Measurements from ENCODE around the gene THY1. TPM values are rescaled to one million over a fixed set of nuclear protein-coding genes. Genes with fewer than 3 reads are reported as not detected.
"Not testable (repeated sequence)": the region's sequence is repeated elsewhere in the genome, so short reads cannot be mapped to it uniquely, and the experiment has no call there.

THY1 gene
- total RNA-seq, 4 donors from 2014 or later: 2.1 to 28.1 (median 9.4) TPM

DNA sequence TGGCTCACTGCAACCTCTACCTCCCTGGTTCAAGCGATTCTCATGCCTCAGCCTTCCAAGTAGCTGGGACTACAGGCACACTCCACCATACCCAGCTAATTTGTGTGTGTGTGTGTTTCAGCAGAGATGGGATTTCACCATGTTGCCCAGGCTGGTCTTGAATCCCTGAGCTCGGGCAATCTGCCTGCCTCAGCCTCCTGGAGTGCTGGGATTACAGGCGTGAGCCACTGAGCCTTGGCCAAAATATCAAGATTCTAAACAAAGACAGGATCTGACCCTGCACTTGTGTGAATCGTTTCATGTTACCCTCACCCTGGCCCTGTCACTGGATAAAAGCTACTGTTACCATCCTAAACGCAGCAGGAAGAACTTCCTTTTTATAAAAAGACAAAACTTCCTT is 15.6 kb upstream of the THY1 start:
- no peaks in the 10 kb centered on the region for H3K36me3 ChIP-seq
- H3K27me3 ChIP-seq: no peaks in the 10 kb centered on the region
- H3K27ac ChIP-seq: no peak overlapping the region
- TF ChIP-seq, protein P1, sequence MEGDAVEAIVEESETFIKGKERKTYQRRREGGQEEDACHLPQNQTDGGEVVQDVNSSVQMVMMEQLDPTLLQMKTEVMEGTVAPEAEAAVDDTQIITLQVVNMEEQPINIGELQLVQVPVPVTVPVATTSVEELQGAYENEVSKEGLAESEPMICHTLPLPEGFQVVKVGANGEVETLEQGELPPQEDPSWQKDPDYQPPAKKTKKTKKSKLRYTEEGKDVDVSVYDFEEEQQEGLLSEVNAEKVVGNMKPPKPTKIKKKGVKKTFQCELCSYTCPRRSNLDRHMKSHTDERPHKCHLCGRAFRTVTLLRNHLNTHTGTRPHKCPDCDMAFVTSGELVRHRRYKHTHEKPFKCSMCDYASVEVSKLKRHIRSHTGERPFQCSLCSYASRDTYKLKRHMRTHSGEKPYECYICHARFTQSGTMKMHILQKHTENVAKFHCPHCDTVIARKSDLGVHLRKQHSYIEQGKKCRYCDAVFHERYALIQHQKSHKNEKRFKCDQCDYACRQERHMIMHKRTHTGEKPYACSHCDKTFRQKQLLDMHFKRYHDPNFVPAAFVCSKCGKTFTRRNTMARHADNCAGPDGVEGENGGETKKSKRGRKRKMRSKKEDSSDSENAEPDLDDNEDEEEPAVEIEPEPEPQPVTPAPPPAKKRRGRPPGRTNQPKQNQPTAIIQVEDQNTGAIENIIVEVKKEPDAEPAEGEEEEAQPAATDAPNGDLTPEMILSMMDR (IDR thresholded peaks at IDR 0.05): no peak
- TF ChIP-seq POLR2A (IDR thresholded peaks at IDR 0.05): no peak
- no peak for DNase-seq
- no peak overlapping the region for H3K4me3 ChIP-seq
- H3K9me3 ChIP-seq: peaks cover 0 to 4% (median 0%) of the 10 kb centered on the region in 4 donors
- no peaks in the 10 kb centered on the region for H3K4me1 ChIP-seq

DNA sequence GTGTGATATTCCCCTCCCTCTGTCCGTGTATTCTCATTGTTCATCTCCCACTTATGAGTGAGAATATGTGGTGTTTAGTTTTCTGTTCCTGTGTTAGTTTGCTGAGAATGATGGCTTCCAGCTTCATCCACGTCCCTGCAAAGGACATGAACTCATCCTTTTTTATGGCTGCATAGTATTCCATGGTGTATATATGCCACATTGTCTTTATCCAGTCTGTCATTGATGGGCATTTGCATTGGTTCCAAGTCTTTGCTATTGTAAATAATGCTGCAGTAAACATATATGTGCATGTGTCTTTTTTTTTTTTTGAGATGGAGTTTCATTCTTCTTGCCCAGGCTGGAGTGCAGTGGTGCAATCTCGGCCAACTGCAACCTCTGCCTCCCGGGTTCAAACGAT is 14.5 kb upstream of the THY1 start:
- not testable (repeated sequence) for H3K36me3 ChIP-seq

DNA sequence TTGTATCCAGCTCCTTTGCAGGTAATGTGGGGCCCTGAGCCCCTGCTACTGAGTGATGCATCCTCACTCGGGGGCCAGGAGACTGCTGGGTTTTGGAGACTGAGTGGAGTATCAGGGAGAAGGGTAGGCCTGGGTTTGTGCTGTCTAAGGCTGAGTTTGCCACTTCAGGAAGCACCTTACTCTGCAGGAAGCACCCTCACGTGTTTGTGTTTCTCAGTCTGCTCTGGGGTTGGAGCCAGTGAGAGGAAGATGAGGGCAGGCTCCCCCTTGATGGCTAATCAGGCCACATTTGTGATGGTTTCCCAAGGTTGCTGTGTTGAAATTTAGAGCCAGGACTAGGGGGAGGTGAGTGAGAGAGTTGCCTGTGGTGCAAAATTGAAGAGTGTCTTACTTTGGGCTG is 13.7 kb upstream of the THY1 start:
- Histone ChIP-seq H3K36me3 (no peaks in the 10 kb centered on the region), H3K27ac (no peak overlapping the region), H3K4me3 (no peak overlapping the region), H3K9me3 (peaks cover 0 to 4% (median 0%) of the 10 kb centered on the region in 4 donors), H3K27me3 (no peaks in the 10 kb centered on the region), H3K4me1 (peaks cover 0 to 8% (median 0%) of the 10 kb centered on the region in 4 donors)
- no peak for DNase-seq
- TF ChIP-seq POLR2A (IDR thresholded peaks at IDR 0.05): no peak
- TF ChIP-seq, protein P1 (IDR thresholded peaks at IDR 0.05): no peak

More for the DNA sequence above, 14.5 kb upstream of the THY1 start:
- not testable (repeated sequence) for H3K4me3 ChIP-seq, H3K27ac ChIP-seq, DNase-seq, H3K9me3 ChIP-seq, H3K27me3 ChIP-seq, H3K4me1 ChIP-seq

DNA sequence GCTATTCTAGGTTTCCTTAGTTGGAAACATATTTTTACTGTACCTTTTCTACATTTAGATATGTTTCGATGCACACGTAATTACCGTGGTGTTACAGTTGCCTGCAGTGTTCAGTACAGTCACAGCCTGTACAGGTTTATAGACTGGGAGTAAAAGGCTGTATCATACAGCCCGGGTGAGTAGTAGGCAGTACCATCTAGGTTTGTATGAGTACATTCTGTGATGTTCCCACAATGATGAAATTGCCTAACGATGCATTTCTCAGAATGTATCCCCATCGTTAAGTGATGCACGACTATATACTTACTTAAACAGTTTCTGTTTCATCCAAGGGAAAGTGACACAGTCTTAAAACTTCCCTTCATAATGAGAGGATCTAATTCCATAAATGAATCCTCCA is 13.1 kb upstream of the THY1 start:
- H3K4me1 ChIP-seq: peaks cover 0 to 8% (median 0%) of the 10 kb centered on the region in 4 donors
- no peak for DNase-seq
- TF ChIP-seq, protein P1 (IDR thresholded peaks at IDR 0.05): no peak
- TF ChIP-seq POLR2A (IDR thresholded peaks at IDR 0.05): no peak
- H3K27ac ChIP-seq: no peak overlapping the region
- no peaks in the 10 kb centered on the region for H3K36me3 ChIP-seq
- no peaks in the 10 kb centered on the region for H3K27me3 ChIP-seq
- H3K4me3 ChIP-seq: no peak overlapping the region
- peaks cover 0 to 4% (median 0%) of the 10 kb centered on the region in 4 donors for H3K9me3 ChIP-seq

DNA sequence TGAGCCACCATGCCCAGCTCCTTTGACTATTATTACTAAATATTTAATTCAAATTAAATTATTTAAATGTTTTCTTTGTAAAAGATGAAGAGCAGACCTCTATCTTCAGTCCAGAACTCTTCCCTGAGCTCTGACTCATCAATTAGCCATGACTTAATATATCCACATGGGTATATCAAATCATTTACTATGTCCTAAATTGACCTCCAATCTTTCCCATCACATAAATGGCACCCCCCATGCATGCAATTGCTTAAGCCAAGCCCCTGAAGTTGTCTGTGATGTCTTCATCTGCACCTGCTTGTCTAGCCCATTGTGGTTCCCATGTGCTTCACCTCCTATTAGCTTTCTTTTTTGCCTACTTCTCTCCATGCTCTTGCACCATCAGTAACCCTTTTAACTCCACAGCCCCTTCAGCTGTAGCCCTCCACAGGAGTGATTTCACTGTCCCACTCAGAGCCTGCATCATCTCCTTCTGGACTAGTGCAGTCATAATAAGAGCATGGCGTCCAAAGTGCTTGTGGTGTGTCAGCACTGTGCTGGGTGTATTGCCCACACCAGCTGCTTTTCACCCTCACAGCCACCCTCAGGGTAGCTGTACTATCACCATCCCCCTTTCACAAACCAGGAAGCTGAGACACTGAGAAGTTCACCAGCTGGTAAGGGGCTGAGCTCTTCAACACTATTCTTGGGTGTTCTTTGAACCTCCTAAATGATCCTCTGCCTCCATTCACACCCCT is 11.8 kb upstream of the THY1 start:
- Histone ChIP-seq H3K4me1 (peaks cover 0 to 8% (median 0%) of the 10 kb centered on the region in 4 donors), H3K36me3 (no peaks in the 10 kb centered on the region), H3K4me3 (no peak overlapping the region), H3K27ac (no peak overlapping the region), H3K27me3 (no peaks in the 10 kb centered on the region), H3K9me3 (peaks cover 0 to 4% (median 0%) of the 10 kb centered on the region in 4 donors)
- TF ChIP-seq, protein P1 (IDR thresholded peaks at IDR 0.05): no peak
- no peak for TF ChIP-seq POLR2A (IDR thresholded peaks at IDR 0.05)
- DNase-seq: no peak

DNA sequence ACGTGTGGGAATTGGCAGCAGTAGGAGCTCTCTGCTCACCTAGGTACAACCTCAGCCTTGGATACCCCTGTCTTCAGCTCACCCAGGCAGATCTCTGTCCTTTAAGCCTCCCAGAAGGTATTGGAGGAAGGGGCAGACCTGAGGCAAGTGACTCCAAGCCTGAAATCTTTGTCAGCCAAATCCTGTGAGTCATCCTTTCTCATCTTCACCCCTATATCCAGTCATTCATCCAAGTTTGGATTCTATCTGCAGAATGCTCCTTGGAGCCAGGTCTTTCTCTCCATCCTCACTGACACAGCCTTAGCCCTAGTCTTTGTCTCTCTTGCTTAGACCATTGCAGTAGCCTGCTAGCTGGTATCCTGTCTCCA is 10.4 kb upstream of the THY1 start:
- TF ChIP-seq POLR2A (IDR thresholded peaks at IDR 0.05): no peak
- TF ChIP-seq, protein P1 (IDR thresholded peaks at IDR 0.05): no peak
- H3K9me3 ChIP-seq: peaks cover 0 to 4% (median 0%) of the 10 kb centered on the region in 4 donors
- H3K27ac ChIP-seq: no peak overlapping the region
- peaks cover 0 to 8% (median 0%) of the 10 kb centered on the region in 4 donors for H3K4me1 ChIP-seq
- DNase-seq: no peak
- H3K4me3 ChIP-seq: no peak overlapping the region
- no peaks in the 10 kb centered on the region for H3K36me3 ChIP-seq
- H3K27me3 ChIP-seq: no peaks in the 10 kb centered on the region

All from Peyer's patch (tissue), 4 donors.